Measurements from ENCODE around the gene NIPAL3. TPM values are rescaled to one million over a fixed set of nuclear protein-coding genes. Genes with fewer than 3 reads are reported as not detected.

The NIPAL3 gene
- polyA plus RNA-seq (ENCODE audit: insufficient read length): 23.3 TPM
- long read RNA-seq, donor 1, partial matches to known transcripts: 0 of 5 reads
- long read RNA-seq, donor 1, other reads (novel, unspliced or antisense): 0 of 5 reads
- long read RNA-seq, donor 2, partial matches to known transcripts: 0 of 3 reads
- long read RNA-seq, donor 2, other reads (novel, unspliced or antisense): 0 of 3 reads
- long read RNA-seq, donor 3, partial matches to known transcripts: 0 of 5 reads
- long read RNA-seq, donor 3, other reads (novel, unspliced or antisense): 0 of 5 reads
- long read RNA-seq, donor 4: 0 reads
- long read RNA-seq, donor 5, partial matches to known transcripts: 0 of 4 reads
- long read RNA-seq, donor 5, other reads (novel, unspliced or antisense): 0 of 4 reads
- long read RNA-seq, donor 6, partial matches to known transcripts: 14 of 17 reads
- long read RNA-seq, donor 6, other reads (novel, unspliced or antisense): 0 of 17 reads
- long read RNA-seq, donor 7, partial matches to known transcripts: 0 of 4 reads
- long read RNA-seq, donor 7, other reads (novel, unspliced or antisense): 0 of 4 reads
- long read RNA-seq, donor 8, partial matches to known transcripts: 0 of 1 reads
- long read RNA-seq, donor 8, other reads (novel, unspliced or antisense): 0 of 1 reads

GRCh38 chr1:24415334-24415909 lies at the start of gene NIPAL3:
TSS of gene NIPAL3 (plus strand) at chr1:24415802. CDS start at chr1:24419548, 3,746 bp downstream.
- peak; percentile 99 for DNase-seq

DNA sequence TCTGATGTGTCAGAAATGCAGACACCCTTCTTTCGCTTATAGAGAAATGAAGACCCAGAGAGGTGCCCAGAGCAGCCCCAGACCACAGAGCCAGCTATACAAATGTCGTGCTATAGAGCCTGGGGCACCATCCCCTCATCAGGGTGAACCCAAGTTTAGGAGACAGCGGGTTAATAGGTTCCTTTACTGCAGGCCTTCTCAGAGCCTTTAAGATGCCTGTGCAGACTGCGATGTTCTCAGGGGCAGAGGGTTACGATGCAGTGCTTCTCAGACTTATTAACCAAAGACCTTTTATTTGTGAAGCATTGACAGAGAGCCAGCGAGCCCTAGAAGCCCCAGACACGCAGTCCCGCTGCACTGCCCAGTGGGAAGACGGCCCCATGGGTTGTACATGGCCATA lies 48.9 kb upstream of the NIPAL3 start:
- no peak for DNase-seq

DNA sequence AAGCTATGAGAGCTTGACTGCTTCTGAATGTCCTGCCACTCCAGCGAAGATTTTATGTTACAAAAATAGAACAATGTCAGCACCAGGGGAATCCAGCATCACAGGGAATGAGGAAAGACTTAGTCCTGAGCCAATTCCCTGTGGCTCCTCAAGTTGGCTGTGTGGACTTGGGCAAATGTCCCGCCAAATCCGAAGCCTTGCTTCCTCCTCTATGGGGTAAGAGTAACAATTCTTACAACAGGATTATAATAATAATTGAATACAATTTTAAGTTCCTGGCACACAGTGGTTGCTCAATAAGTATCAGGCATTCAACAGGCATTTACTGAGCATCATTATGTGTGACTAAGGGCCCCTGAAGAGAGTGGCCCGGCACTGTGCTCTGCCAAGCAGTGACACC lies 46.4 kb upstream of the NIPAL3 start:
- DNase-seq: no peak

GRCh38 chr1:24369801-24370200 lies 45.8 kb upstream of the NIPAL3 start:
- DNase-seq: no peak

GRCh38 chr1:24373044-24373443 lies 42.6 kb upstream of the NIPAL3 start:
- DNase-seq: no peak

GRCh38 chr1:24373710-24374109 lies 41.9 kb upstream of the NIPAL3 start:
- no peak for DNase-seq

DNA sequence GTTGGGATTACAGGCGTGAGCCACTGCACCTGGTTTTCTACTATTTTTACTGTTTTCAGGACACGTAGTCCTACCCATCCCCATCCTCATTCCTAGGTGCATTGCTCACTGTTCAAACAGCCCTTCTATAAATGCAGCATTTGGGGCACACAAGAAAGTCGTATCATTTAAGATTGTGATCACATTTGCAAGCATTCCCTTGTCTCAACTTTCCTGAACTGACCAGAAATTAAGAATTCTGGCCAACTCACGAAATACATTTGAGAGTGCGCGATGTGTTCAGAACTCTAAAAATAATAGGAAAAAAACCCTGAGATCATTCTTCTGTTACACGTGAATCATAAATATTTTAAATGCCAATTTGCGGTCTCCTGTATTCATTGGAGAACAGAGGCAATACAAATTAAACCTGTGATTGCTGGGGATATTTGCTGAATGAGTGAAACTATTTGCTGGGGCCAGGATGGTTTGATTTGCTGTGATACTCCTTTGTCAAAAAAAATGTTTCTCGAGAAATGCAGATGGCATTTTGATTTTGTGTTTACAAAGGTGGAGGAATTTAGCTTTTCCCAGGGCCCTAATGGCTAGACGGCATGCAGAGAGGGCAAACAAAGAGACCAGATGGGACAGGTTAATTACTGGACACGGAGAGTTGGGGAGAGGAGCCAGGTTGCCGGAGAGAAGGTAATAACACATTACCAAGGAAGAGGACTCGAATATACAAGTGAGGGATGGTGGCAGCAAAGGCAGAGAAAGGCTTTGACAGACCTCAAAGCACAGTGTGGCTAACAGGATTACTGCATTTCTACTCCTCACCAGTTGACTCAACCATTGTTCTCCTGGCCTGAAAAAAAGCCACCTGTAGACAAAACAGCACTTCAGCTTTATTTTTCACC lies 40.5 kb upstream of the NIPAL3 start:
- DNase-seq: no peak

GRCh38 chr1:24379733-24380315 lies 35.8 kb upstream of the NIPAL3 start:
- DNase-seq: no peak

GRCh38 chr1:24380508-24380907 lies 35.1 kb upstream of the NIPAL3 start:
- no peak for DNase-seq

DNA sequence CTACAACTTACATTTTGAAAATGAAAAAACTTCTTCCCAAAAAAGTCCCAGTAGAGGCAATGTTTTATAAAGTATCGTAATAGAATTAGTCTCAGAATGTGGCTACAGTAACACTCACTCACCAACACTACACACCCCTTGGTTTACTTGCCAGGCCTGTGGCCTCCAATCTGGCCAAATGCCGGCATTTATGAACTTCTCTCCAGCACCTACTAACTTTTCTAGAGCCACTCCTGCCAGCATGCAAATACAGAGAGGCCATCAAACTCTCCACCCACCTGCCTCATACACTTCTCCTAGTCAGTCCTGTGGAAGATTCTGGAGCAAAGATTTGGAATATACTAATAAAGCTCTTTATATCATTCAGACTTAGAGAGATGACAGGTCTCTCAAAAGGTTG lies 34.3 kb upstream of the NIPAL3 start:
- no peak for DNase-seq

GRCh38 chr1:24382165-24382577 lies 33.4 kb upstream of the NIPAL3 start:
- no peak for DNase-seq

DNA sequence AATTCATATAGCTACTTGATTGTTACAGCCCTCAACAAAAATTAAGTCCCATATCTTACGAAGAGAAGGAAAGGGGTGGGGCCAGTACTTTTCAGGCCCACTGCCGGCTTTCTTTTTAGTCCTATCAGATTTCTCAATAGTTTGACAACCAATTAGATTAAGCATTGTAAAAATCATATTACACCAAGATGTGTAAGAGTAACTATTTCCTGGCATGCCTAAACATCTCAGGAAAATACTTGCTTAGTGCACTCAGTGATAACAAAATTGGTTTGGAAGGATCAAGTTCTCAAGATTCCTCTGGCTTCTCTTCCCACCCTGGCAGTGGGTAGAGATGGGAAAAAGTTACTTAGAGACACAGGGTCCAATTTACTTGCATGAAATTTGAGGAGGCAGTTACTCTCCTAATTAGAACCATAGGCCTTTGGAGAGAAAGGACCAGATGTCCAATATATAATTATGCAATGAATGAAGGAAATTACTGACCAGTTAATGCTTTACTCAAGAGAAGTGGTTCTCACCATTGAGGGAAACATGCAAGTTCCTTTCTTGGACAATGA lies 32.1 kb upstream of the NIPAL3 start:
- DNase-seq: no peak

- DNase-seq: no peak
Measured at GRCh38 chr1:24384251-24385090, 31.1 kb upstream of the NIPAL3 start.

GRCh38 chr1:24385160-24385940 lies 30.3 kb upstream of the NIPAL3 start:
- DNase-seq: no peak

DNA sequence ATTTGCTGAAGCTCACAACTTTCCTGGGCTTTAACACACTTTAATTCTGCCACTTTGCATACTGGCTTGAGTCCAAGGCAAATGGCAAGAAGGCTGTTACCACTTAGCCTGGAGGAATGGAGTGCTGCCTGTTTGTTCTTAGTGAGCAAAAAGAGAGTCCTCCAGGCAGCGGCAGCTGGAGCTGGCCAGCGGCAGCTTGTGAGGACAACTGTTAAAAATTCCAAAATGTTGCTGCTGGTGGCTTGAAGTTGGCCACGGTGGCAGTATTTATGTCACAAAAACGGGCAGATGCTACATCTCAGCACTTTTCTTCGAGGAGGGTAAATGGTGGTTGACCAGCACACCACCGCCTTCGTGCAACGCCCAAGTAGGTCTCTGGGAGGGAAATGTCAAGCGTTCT lies 29.4 kb upstream of the NIPAL3 start:
- DNase-seq: no peak

DNA sequence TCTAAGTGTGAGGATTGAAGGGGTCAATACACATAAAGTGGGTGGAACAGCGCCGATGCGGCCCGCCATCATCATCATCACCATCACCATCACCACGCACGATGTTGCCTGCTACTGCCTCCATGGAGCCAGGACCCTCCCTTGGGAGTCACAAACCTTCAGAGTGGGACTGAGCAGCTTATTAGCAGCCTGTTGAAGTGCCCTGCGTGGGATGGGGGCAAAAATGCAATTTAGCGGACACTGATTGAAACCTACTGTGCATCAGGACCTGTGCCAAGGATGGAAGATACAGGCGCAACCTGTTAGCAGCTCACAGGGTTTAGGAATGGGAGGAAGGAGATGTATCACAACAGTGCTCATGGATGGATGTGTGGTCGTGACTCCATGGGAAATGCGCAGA lies 28.7 kb upstream of the NIPAL3 start:
- no peak for DNase-seq

DNA sequence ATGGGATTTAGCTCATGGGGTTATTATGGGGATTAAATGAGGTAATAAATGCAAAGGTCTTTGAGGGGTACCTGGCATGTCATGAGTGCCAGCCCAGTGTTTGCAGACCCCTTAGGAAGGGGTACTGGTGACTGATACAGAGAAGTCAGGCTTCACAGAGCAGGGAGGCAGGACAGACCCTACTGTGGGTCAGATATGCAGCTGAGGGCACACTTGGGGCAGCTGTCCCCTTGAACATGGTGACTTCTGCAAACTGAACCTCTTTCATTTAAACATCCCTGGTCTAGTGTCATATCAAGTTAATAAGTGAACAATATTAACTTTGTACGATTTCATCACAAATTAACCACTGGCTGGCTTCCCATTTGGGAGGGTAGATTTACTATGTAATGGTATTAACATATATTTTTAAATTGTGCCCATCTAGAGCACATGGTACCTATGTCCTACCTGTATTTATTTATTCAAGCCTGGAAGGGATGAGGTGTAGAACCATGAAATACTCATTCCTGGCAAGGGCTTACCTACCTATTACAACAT lies 27.9 kb upstream of the NIPAL3 start:
- no peak for DNase-seq

DNA sequence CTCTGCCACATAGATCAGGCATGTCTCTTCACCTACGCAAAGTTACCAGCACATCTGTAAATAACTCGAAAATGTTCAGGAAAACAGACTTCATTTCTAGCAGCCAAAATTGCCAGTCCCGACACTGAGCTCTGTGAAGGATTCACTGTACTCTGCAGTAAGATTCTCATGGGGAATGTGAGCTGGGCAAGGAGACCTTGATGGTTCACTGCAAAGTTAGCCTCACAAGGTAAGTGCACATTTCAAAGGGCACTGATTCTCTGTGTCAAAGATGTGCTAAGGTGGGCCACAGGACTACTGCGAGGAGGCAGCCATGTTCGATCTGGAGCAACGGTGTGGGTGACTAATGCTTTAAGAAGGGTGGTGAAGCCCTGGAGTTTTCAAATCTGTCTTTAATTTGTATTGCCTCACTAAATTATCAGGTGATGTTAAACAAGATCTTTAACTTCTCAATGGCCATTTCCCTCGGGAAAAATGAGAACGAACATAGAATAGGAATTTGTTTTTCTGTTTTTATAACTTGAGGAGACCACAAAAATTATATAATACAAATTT lies 27.2 kb upstream of the NIPAL3 start:
- DNase-seq: no peak

DNA sequence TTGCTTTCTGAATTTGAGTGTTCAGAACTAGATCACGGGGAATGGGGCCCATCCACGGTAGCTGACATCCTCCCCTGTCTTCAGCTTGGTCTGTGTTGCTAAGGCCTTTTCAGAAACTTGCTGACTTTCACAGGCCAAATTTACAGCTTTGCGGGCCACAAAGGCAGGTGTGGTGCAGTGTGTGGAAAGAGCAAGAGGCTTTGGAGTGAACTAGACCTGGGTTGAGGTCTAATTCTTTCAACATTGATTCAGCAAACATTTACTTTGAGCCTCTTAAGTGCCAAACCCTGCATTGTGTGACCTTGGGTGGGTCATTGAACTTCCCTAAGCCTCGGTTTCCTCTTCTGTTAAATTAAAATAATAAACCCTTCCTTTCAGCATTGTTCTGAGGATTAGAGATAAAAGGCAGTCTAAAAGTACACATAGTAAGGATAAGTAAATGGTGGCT lies 26.3 kb upstream of the NIPAL3 start:
- no peak for DNase-seq

Data from left kidney (tissue), 8 donors.